ENCODE results near the gene PDS5B. TPM values are rescaled to one million over a fixed set of nuclear protein-coding genes. Genes with fewer than 3 reads are reported as not detected.

Gene PDS5B, protein sequence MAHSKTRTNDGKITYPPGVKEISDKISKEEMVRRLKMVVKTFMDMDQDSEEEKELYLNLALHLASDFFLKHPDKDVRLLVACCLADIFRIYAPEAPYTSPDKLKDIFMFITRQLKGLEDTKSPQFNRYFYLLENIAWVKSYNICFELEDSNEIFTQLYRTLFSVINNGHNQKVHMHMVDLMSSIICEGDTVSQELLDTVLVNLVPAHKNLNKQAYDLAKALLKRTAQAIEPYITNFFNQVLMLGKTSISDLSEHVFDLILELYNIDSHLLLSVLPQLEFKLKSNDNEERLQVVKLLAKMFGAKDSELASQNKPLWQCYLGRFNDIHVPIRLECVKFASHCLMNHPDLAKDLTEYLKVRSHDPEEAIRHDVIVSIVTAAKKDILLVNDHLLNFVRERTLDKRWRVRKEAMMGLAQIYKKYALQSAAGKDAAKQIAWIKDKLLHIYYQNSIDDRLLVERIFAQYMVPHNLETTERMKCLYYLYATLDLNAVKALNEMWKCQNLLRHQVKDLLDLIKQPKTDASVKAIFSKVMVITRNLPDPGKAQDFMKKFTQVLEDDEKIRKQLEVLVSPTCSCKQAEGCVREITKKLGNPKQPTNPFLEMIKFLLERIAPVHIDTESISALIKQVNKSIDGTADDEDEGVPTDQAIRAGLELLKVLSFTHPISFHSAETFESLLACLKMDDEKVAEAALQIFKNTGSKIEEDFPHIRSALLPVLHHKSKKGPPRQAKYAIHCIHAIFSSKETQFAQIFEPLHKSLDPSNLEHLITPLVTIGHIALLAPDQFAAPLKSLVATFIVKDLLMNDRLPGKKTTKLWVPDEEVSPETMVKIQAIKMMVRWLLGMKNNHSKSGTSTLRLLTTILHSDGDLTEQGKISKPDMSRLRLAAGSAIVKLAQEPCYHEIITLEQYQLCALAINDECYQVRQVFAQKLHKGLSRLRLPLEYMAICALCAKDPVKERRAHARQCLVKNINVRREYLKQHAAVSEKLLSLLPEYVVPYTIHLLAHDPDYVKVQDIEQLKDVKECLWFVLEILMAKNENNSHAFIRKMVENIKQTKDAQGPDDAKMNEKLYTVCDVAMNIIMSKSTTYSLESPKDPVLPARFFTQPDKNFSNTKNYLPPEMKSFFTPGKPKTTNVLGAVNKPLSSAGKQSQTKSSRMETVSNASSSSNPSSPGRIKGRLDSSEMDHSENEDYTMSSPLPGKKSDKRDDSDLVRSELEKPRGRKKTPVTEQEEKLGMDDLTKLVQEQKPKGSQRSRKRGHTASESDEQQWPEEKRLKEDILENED (N-terminal part only)
- total RNA-seq (10 to 100 TPM; 45.4 to 55.1 TPM), polyA plus RNA-seq (39.4 TPM)

DNA sequence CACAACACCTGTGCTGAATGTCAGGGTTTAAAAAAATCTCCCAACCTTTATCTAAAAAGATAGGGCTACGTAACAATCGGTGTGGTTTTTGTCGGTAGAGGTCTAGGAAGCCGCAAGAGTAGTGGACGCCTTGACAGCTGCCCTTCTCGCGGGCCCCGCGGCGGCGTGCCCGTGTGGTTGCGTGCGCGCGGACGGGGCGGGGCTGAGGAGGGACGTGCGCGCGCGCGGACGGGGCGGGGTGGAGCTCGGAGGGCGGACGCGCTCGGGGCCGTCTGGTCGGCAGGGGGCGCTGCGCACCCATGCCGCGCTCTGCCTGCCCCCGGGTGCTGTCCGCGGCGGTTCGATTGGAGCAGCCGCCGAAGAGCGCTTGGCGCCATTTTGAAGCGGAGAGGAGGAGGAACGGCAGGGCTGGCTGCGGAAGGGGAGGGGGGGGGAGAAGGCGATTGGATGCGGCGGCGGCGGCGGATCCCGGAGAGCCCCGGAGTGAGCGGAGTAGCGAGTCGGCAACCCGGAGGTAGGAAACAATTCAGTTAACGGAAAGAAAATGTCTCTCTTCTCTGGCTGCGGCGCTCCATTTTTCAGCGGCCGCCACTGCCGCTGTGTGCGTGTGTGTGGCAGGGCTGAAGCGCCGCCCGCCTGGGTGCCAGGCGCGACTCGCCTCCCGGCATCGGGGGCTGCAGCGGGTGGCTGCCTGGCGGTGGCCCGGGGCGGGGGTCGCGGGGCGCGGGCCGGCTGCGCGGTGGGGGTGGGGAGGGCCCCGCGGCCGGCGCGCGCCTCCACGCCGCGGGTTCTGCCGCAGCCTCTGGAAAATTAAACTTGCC lies at the start of gene PDS5B:
PDS5B (plus strand) TSS at position 373 of the 821 bp plus-strand sequence. CDS start 62,321 bp downstream, outside the sequence.
- H3K9me3 ChIP-seq (ENCODE audit: low read length) = no peaks in the 10 kb centered on the region
- H3K27me3 ChIP-seq (ENCODE audit: insufficient read depth, low read length, poor library complexity, severe bottlenecking) = no peaks in the 10 kb centered on the region
- Mint-ChIP-seq H3K4me1 (peaks cover 38 to 48% (median 46%) of the 10 kb centered on the region in 3 donors), H3K27ac (peak within 1 kb of the TSS; percentile 95 to 97 (median 96)), H3K9me3 (no peaks in the 10 kb centered on the region), H3K4me3 (peak within 1 kb of the TSS; percentile 95 to 99 (median 97)), H3K27me3 (peaks cover 1 to 4% of the 10 kb centered on the region in 2 donors), H3K36me3 (peaks cover 0 to 11% (median 0%) of the 10 kb centered on the region in 3 donors)
- peak within 1 kb of the TSS; percentile 60 for H3K27ac ChIP-seq (ENCODE audit: low read depth, low read length)
- peaks cover 18% of the 10 kb centered on the region for H3K4me1 ChIP-seq (ENCODE audit: insufficient read depth, low read length)
- POLR2A ChIA-PET = interaction anchor here (0.6 to 1.6 kb wide), 10 partner anchors 38 to 956 kb away, joined by 3 to 8 read pairs (median 4); partner anchors contain the start of genes BRCA2, N4BP2L1, N4BP2L2 and ZAR1L
- H3K36me3 ChIP-seq (ENCODE audit: insufficient read depth, low read length) = no peaks in the 10 kb centered on the region
- CTCF ChIA-PET = interaction anchor here (0.6 to 2.4 kb wide), 41 partner anchors 8 to 1144 kb away, joined by 3 to 40 read pairs (median 4); partner anchors contain the start of gene N4BP2L2
- peak within 1 kb of the TSS; percentile 89 for H3K4me3 ChIP-seq (ENCODE audit: low read length)
- DNase-seq = peak; percentile 94 to 97 (median 96)

DNA sequence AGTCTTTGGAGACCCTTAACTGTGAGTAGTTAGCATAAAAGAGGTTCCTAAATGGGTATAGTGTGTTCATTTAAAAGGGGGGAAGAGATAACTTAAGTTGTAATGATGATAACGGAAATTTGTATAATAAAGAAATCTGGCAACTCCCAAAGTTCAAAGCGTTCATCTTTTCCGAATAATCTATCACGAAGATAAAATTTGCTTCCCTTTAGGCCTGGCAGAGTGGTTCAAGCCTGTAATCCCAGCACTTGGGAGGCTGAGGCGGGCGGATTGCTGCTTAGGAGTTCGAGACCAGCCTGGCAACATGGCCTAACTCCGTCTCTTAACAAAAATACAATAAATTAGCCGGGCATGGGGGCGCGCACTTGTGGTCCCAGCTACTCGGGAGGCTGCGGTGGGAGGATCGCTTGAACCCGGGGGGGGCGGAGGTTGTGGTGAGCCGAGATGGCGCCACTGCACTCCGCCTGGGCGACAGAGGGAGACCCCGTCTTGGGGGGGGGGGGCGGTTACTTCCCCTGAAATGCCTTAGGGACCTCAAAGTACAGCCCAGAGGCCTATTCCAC lies 48.6 kb upstream of the PDS5B start:
- POLR2A ChIA-PET = interaction anchor here (0.7 to 2.5 kb wide), 6 partner anchors 25 to 1004 kb away, joined by 3 to 15 read pairs (median 6); partner anchors contain the start of genes BRCA2, PDS5B and ZAR1L
- Mint-ChIP-seq H3K9me3 (no peaks in the 10 kb centered on the region), H3K27ac (peak overlapping the region; percentile 99 to 100 (median 100)), H3K27me3 (peaks cover 0 to 3% of the 10 kb centered on the region in 2 donors), H3K36me3 (peaks cover 0 to 47% (median 19%) of the 10 kb centered on the region in 3 donors), H3K4me1 (peaks cover 56 to 62% (median 62%) of the 10 kb centered on the region in 3 donors), H3K4me3 (peak overlapping the region; percentile 97 to 100 (median 99))
- Histone ChIP-seq H3K36me3 (ENCODE audit: insufficient read depth, low read length) (peaks cover 5% of the 10 kb centered on the region), H3K27me3 (ENCODE audit: insufficient read depth, low read length, poor library complexity, severe bottlenecking) (no peaks in the 10 kb centered on the region), H3K4me1 (ENCODE audit: insufficient read depth, low read length) (peaks cover 53% of the 10 kb centered on the region), H3K9me3 (ENCODE audit: low read length) (no peaks in the 10 kb centered on the region), H3K4me3 (ENCODE audit: low read length) (peak overlapping the region; percentile 99), H3K27ac (ENCODE audit: low read depth, low read length) (peak overlapping the region; percentile 96)
- DNase-seq = peak in 4 of 5 donors; percentile 9 to 59 (median 27)
- CTCF ChIA-PET = interaction anchor here (0.6 to 1.4 kb wide), 5 partner anchors 17 to 178 kb away, joined by 3 to 5 read pairs (median 3); partner anchors contain the start of gene PDS5B

DNA sequence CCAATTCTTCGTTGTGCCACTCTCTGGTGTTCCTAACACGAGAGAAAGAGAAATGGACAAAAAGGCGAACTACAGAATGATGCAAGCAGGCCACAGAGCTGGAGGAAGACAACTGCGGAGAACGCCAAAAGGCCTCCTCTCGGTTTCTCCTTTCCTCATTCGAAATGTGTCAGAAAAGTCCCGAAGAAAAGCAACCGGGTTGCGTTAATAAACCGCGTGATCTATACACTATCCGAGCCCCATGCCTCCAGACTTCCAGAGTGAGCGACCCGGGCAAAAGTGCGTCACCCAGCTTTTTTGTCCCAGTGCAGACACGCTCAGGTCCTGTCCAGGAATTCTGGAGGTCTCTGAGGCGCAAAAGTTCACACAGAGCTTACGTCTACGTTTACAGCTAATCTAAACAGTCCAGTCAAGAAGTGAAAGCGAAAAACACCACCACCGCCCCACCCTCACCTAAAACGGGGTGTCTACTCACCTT lies 48.1 kb upstream of the PDS5B start:
- Mint-ChIP-seq H3K4me3 (peak overlapping the region; percentile 97 to 100 (median 99)), H3K27ac (peak overlapping the region; percentile 99 to 100 (median 100)), H3K36me3 (peaks cover 0 to 45% (median 17%) of the 10 kb centered on the region in 3 donors), H3K9me3 (no peaks in the 10 kb centered on the region), H3K27me3 (peaks cover 0 to 3% of the 10 kb centered on the region in 2 donors), H3K4me1 (peaks cover 51 to 58% (median 56%) of the 10 kb centered on the region in 3 donors)
- no peak for DNase-seq
- Histone ChIP-seq H3K36me3 (ENCODE audit: insufficient read depth, low read length) (peaks cover 5% of the 10 kb centered on the region), H3K27ac (ENCODE audit: low read depth, low read length) (peak overlapping the region; percentile 96), H3K9me3 (ENCODE audit: low read length) (no peaks in the 10 kb centered on the region), H3K4me1 (ENCODE audit: insufficient read depth, low read length) (peaks cover 48% of the 10 kb centered on the region), H3K27me3 (ENCODE audit: insufficient read depth, low read length, poor library complexity, severe bottlenecking) (no peaks in the 10 kb centered on the region), H3K4me3 (ENCODE audit: low read length) (peak overlapping the region; percentile 99)
- ChIA-PET POLR2A (interaction anchor here (0.7 to 2.5 kb wide), 7 partner anchors 26 to 1003 kb away, joined by 3 to 15 read pairs (median 5); partner anchors contain the start of genes BRCA2, PDS5B and ZAR1L), CTCF (interaction anchor here (0.6 to 1.4 kb wide), 6 partner anchors 16 to 179 kb away, joined by 3 to 5 read pairs (median 3); partner anchors contain the start of gene PDS5B)

DNA sequence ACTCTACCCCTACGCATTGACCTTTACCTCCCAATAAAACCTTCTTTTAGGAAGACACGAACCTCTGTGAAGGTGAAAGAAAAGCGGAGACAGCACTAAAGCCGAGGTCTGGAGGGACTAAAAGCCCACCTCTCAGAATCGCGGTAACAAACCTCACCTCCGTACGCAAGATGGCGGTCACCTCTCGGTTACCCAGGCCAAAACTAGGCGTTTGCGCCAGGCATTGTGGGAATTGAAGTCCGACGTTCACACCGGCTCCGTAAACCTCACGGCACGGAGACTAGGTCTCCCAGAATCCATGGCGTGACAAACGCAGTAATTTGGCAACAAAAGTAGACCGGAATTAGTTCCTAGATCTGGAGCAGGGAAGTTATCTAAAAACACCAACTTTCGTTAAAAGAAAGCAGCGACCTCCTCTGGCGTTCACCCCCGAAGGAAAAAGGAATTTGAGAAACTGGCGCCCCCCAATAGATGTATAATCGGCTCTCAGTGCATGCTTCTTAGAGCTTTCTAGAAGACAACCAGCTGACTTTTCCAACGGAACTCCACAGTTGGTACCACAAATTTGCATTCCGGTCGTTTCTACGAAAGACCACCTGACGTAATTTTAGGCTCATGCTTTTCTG lies 47.5 kb upstream of the PDS5B start, which contains the start of gene N4BP2L2:
N4BP2L2 (minus strand) TSS at position 175 of the 626 bp plus-strand sequence. CDS start 1,768 bp downstream, outside the sequence.
- peak; percentile 82 to 94 (median 89) for DNase-seq
- no peaks in the 10 kb centered on the region for H3K27me3 ChIP-seq (ENCODE audit: insufficient read depth, low read length, poor library complexity, severe bottlenecking)
- peaks cover 43% of the 10 kb centered on the region for H3K4me1 ChIP-seq (ENCODE audit: insufficient read depth, low read length)
- Mint-ChIP-seq H3K27me3 (peaks cover 0 to 3% of the 10 kb centered on the region in 2 donors), H3K9me3 (no peaks in the 10 kb centered on the region), H3K4me3 (peak within 1 kb of the TSS; percentile 97 to 100 (median 99)), H3K27ac (peak within 1 kb of the TSS; percentile 99 to 100 (median 100)), H3K36me3 (peaks cover 0 to 40% (median 17%) of the 10 kb centered on the region in 3 donors), H3K4me1 (peaks cover 46 to 52% (median 51%) of the 10 kb centered on the region in 3 donors)
- ChIA-PET POLR2A (interaction anchor here (0.7 to 2.5 kb wide), 8 partner anchors 8 to 1003 kb away, joined by 3 to 15 read pairs (median 5); partner anchors contain the start of genes BRCA2, N4BP2L1 and ZAR1L), CTCF (interaction anchor here (0.8 to 1.4 kb wide), 8 partner anchors 15 to 222 kb away, joined by 3 to 6 read pairs (median 4); partner anchors contain the start of gene PDS5B)
- peak within 1 kb of the TSS; percentile 99 for H3K4me3 ChIP-seq (ENCODE audit: low read length)
- no peaks in the 10 kb centered on the region for H3K9me3 ChIP-seq (ENCODE audit: low read length)
- peaks cover 5% of the 10 kb centered on the region for H3K36me3 ChIP-seq (ENCODE audit: insufficient read depth, low read length)
- peak within 1 kb of the TSS; percentile 96 for H3K27ac ChIP-seq (ENCODE audit: low read depth, low read length)

- no peak overlapping the region for H3K4me3 ChIP-seq (ENCODE audit: low read length)
- H3K27ac ChIP-seq (ENCODE audit: low read depth, low read length) = no peak overlapping the region
- Mint-ChIP-seq H3K27me3 (peaks cover 4 to 6% of the 10 kb centered on the region in 2 donors), H3K4me1 (peaks cover 17 to 21% (median 17%) of the 10 kb centered on the region in 3 donors), H3K9me3 (no peaks in the 10 kb centered on the region), H3K36me3 (peaks cover 0 to 12% (median 0%) of the 10 kb centered on the region in 3 donors), H3K4me3 (no peak overlapping the region), H3K27ac (no peak overlapping the region)
- H3K27me3 ChIP-seq (ENCODE audit: insufficient read depth, low read length, poor library complexity, severe bottlenecking) = no peaks in the 10 kb centered on the region
- no peaks in the 10 kb centered on the region for H3K9me3 ChIP-seq (ENCODE audit: low read length)
- DNase-seq = no peak
- no peaks in the 10 kb centered on the region for H3K36me3 ChIP-seq (ENCODE audit: insufficient read depth, low read length)
- ChIA-PET CTCF (interaction anchor here (0.6 to 1.1 kb wide), 2 partner anchors 43 to 50 kb away, joined by 3 to 6 read pairs; partner anchors contain the start of gene PDS5B), POLR2A (no interaction called here)
- peaks cover 13% of the 10 kb centered on the region for H3K4me1 ChIP-seq (ENCODE audit: insufficient read depth, low read length)
These were observed 44.0 kb upstream of the PDS5B start for GRCh38 chr13:32542221-32542620.

GRCh38 chr13:32545083-32545482 lies 41.2 kb upstream of the PDS5B start:
- POLR2A ChIA-PET = no interaction called here
- H3K27ac Mint-ChIP-seq = no peak overlapping the region

More at GRCh38 chr13:32545083-32545482, 41.2 kb upstream of the PDS5B start:
- Histone ChIP-seq H3K9me3 (ENCODE audit: low read length) (no peaks in the 10 kb centered on the region), H3K27ac (ENCODE audit: low read depth, low read length) (no peak overlapping the region), H3K4me3 (ENCODE audit: low read length) (no peak overlapping the region), H3K4me1 (ENCODE audit: insufficient read depth, low read length) (no peaks in the 10 kb centered on the region), H3K27me3 (ENCODE audit: insufficient read depth, low read length, poor library complexity, severe bottlenecking) (no peaks in the 10 kb centered on the region), H3K36me3 (ENCODE audit: insufficient read depth, low read length) (no peaks in the 10 kb centered on the region)
- DNase-seq = no peak
- Mint-ChIP-seq H3K4me3 (peak overlapping the region in 1 of 7 donors; percentile 11), H3K36me3 (no peaks in the 10 kb centered on the region), H3K4me1 (no peaks in the 10 kb centered on the region), H3K9me3 (no peaks in the 10 kb centered on the region), H3K27me3 (peaks cover 4 to 6% of the 10 kb centered on the region in 2 donors)
- CTCF ChIA-PET = no interaction called here
